ENCODE results near the gene KCNIP4. TPM values are rescaled to one million over a fixed set of nuclear protein-coding genes. Genes with fewer than 3 reads are reported as not detected.
"Not testable (repeated sequence)": the region's sequence is repeated elsewhere in the genome, so short reads cannot be mapped to it uniquely, and the experiment has no call there.

Gene KCNIP4
- total RNA-seq = not detected

- no peak for ATAC-seq
Measured at GRCh38 chr4:21948347-21949072, at the start of gene KCNIP4. KCNIP4 (minus strand) TSS chr4:21948772.

- ATAC-seq = not testable (repeated sequence)
Measured at GRCh38 chr4:21996618-21997017, 48.0 kb upstream of the KCNIP4 start.

GRCh38 chr4:21992330-21992729 is 43.8 kb upstream of the KCNIP4 start:
- no peak for ATAC-seq

- ATAC-seq = no peak
Measured at GRCh38 chr4:21991562-21991961, 43.0 kb upstream of the KCNIP4 start.

GRCh38 chr4:21991050-21991449 is 42.5 kb upstream of the KCNIP4 start:
- ATAC-seq = no peak

GRCh38 chr4:21989351-21989750 is 40.8 kb upstream of the KCNIP4 start:
- no peak for ATAC-seq

- no peak for ATAC-seq
Measured at GRCh38 chr4:21986307-21986706, 37.7 kb upstream of the KCNIP4 start.

- ATAC-seq = no peak
Measured at GRCh38 chr4:21982087-21982486, 33.5 kb upstream of the KCNIP4 start.

- no peak for ATAC-seq
Measured at GRCh38 chr4:21979196-21979595, 30.6 kb upstream of the KCNIP4 start.

GRCh38 chr4:21976166-21976565 is 27.6 kb upstream of the KCNIP4 start:
- ATAC-seq = no peak

- no peak for ATAC-seq
Measured at GRCh38 chr4:21973850-21974249, 25.3 kb upstream of the KCNIP4 start.

GRCh38 chr4:21964762-21965319 is 16.3 kb upstream of the KCNIP4 start:
- ATAC-seq = no peak

- ATAC-seq = no peak
Measured at GRCh38 chr4:21962691-21963090, 14.1 kb upstream of the KCNIP4 start.

- ATAC-seq = no peak
Measured at GRCh38 chr4:21960793-21961192, 12.2 kb upstream of the KCNIP4 start.

GRCh38 chr4:21954916-21955315 is 6.3 kb upstream of the KCNIP4 start:
- no peak for ATAC-seq

- no peak for ATAC-seq
Measured at GRCh38 chr4:21953653-21954052, 5.1 kb upstream of the KCNIP4 start.

GRCh38 chr4:21952549-21952948 is 4.0 kb upstream of the KCNIP4 start:
- ATAC-seq = no peak

GRCh38 chr4:21949073-21949457 is 493 bp upstream of the KCNIP4 start:
- no peak for ATAC-seq

GRCh38 chr4:21947791-21948346 is 703 bp downstream of the KCNIP4 start:
- ATAC-seq = no peak

GRCh38 chr4:21946858-21947257 is 1.7 kb downstream of the KCNIP4 start:
- no peak for ATAC-seq

GRCh38 chr4:21921526-21922180 is 26.9 kb downstream of the KCNIP4 start:
- ATAC-seq = no peak

GRCh38 chr4:21915761-21916160 is 32.8 kb downstream of the KCNIP4 start:
- no peak for ATAC-seq

GRCh38 chr4:21901831-21902230 is 46.7 kb downstream of the KCNIP4 start:
- no peak for ATAC-seq

- ATAC-seq = no peak
Measured at GRCh38 chr4:21901281-21901680, 47.3 kb downstream of the KCNIP4 start.

All from esophagus mucosa (tissue), 1 donor.